Panc1 (cell line): ENCODE data around the gene EPHA8.

Experiments used
- CTCF ChIP-seq: fragments of 450-650 bp; IDR thresholded peaks from 2 replicates; pipeline ENCODE4 v1.5.1; 2017; ENCODE audit warnings: mild to moderate bottlenecking
- POLR2AphosphoS5 ChIP-seq: IDR thresholded peaks from 2 replicates; pipeline ENCODE4 v1.6.1; 2012; ENCODE audit warnings: mild to moderate bottlenecking, low read depth, low read length, moderate library complexity
- REST ChIP-seq, 2 experiments: IDR thresholded peaks; 2 replicates each; pipeline ENCODE4 v1.6.1; 2011 to 2012; ENCODE audit warnings: low read depth in 2 of 2, control low read depth in 1 of 2, low read length in 1 of 2, mild to moderate bottlenecking in 1 of 2, moderate library complexity in 1 of 2; ENCODE audit not compliant: insufficient read depth in 1 of 2
- SIN3A ChIP-seq: IDR thresholded peaks from 2 replicates; pipeline ENCODE4 v1.6.1; 2012; ENCODE audit warnings: low read depth, mild to moderate bottlenecking, low read length, moderate library complexity, borderline replicate concordance; ENCODE audit not compliant: insufficient read depth
- TCF7L2 ChIP-seq: IDR thresholded peaks from 2 replicates; pipeline ENCODE4 v1.6.1; 2011; ENCODE audit warnings: mild to moderate bottlenecking, low read depth, low read length, inconsistent platforms

GRCh38 chr1:22633697-22634463, 70.6 kb downstream of the EPHA8 start:
- TF ChIP-seq CTCF (no peak), REST (IDR thresholded peaks at IDR 0.05; ENCODE audit: insufficient read depth in 1 of 2, low read depth in 2 of 2, low read length in 1 of 2) (no peak), SIN3A (no peak), POLR2AphosphoS5 (no peak), TCF7L2 (no peak)
